HFFc6 (cell line): Measurements from ENCODE around the gene ANXA4. TPM values are rescaled to one million over a fixed set of nuclear protein-coding genes. Genes with fewer than 3 reads are reported as not detected.
"Not testable (repeated sequence)": the region's sequence is repeated elsewhere in the genome, so short reads cannot be mapped to it uniquely, and the experiment has no call there.

Experiments used
- DNase-seq: peaks from one replicate; pipeline ENCODE4 v3.0.0-alpha.2; 2018
- H3K27ac Mint-ChIP-seq: 2 replicates; pipeline ENCODE4 v1.8.0; 2020; ENCODE audit warnings: mild to moderate bottlenecking, mixed read lengths
- H3K27me3 Mint-ChIP-seq: 2 replicates; pipeline ENCODE4 v1.8.0; 2021; ENCODE audit warnings: mild to moderate bottlenecking, moderate library complexity, mixed read lengths; ENCODE audit not compliant: insufficient read depth
- H3K36me3 Mint-ChIP-seq: 2 replicates; pipeline ENCODE4 v1.8.0; 2021; ENCODE audit warnings: low read depth, mixed read lengths
- H3K4me1 Mint-ChIP-seq: 2 replicates; pipeline ENCODE4 v1.8.0; 2020; ENCODE audit warnings: low read depth, mixed read lengths
- H3K4me3 Mint-ChIP-seq: 2 replicates; pipeline ENCODE4 v1.8.0; 2020; ENCODE audit warnings: mild to moderate bottlenecking, moderate library complexity, mixed read lengths
- H3K9me3 Mint-ChIP-seq: 2 replicates; pipeline ENCODE4 v1.8.0; 2020; ENCODE audit warnings: mild to moderate bottlenecking, mixed read lengths
- CTCF ChIP-seq: fragments of 200-600 bp; sonication (generic); IDR thresholded peaks from 2 replicates; pipeline ENCODE4 v1.5.0; 2021; ENCODE audit warnings: antibody characterized with exemption, mild to moderate bottlenecking
- total RNA-seq, 6 experiments: library from RNA; stranded (reverse); fragmentation: NEBNext Ultra II Directional; extraction: Animal tissue kit (Norgen Biotek cat#: 25700); gene quantifications; 2 replicates in 1 of 6; 3 replicates in 5 of 6; pipeline ENCODE4 v1.2.3, GENCODE V29; 2021

The ANXA4 gene
- total RNA-seq, 6 experiments from 2014 or later: 92.8 to 112 (median 96.1) TPM

- no peak overlapping the region for H3K4me3 Mint-ChIP-seq
- TF ChIP-seq CTCF: no peak
- peaks cover 7% of the 10 kb centered on the region; the same call in 1 of the 2 replicates for H3K36me3 Mint-ChIP-seq
- peak; percentile 51 for DNase-seq
- peaks cover 46% of the 10 kb centered on the region for H3K4me1 Mint-ChIP-seq
- H3K27me3 Mint-ChIP-seq: 0 out of 2 replicates have a peak, but pooled peaks cover 3% of the 10 kb centered on the region
- H3K9me3 Mint-ChIP-seq: no peaks in the 10 kb centered on the region
- H3K27ac Mint-ChIP-seq: peak overlapping the region; percentile 83
Measured at GRCh38 chr2:69773206-69773605, 31.3 kb downstream of the ANXA4 start.

GRCh38 chr2:69774258-69774983 lies 32.5 kb downstream of the ANXA4 start:
- not testable (repeated sequence) for H3K4me3 Mint-ChIP-seq, H3K27me3 Mint-ChIP-seq, H3K9me3 Mint-ChIP-seq, DNase-seq, H3K36me3 Mint-ChIP-seq, H3K27ac Mint-ChIP-seq
- peaks cover 44% of the 10 kb centered on the region for H3K4me1 Mint-ChIP-seq

GRCh38 chr2:69774984-69775982 lies 33.3 kb downstream of the ANXA4 start:
- DNase-seq: no peak
- Mint-ChIP-seq H3K4me3 (no peak overlapping the region), H3K4me1 (peaks cover 41% of the 10 kb centered on the region), H3K27ac (no peak overlapping the region), H3K27me3 (0 out of 2 replicates have a peak, but pooled peaks cover 3% of the 10 kb centered on the region), H3K9me3 (no peaks in the 10 kb centered on the region), H3K36me3 (peaks cover 7% of the 10 kb centered on the region; the same call in 1 of the 2 replicates)
- no peak for TF ChIP-seq CTCF

- Mint-ChIP-seq H3K36me3 (peaks cover 7% of the 10 kb centered on the region; the same call in 1 of the 2 replicates), H3K4me3 (no peak overlapping the region), H3K27ac (no peak overlapping the region), H3K9me3 (no peaks in the 10 kb centered on the region), H3K27me3 (peaks cover 3% of the 10 kb centered on the region; the same call in 1 of the 2 replicates), H3K4me1 (peaks cover 39% of the 10 kb centered on the region)
- DNase-seq: no peak
- TF ChIP-seq CTCF: no peak
Measured at GRCh38 chr2:69776886-69777785, 35.2 kb downstream of the ANXA4 start.

- Mint-ChIP-seq H3K27ac (no peak overlapping the region), H3K9me3 (no peaks in the 10 kb centered on the region), H3K4me3 (no peak overlapping the region), H3K36me3 (peaks cover 7% of the 10 kb centered on the region; the same call in 1 of the 2 replicates), H3K27me3 (peaks cover 3% of the 10 kb centered on the region; the same call in 1 of the 2 replicates), H3K4me1 (peaks cover 33% of the 10 kb centered on the region)
- DNase-seq: no peak
- TF ChIP-seq CTCF: no peak
Measured at GRCh38 chr2:69777786-69778105, 35.8 kb downstream of the ANXA4 start.
